GM04503 (cell line): ENCODE measurements around the gene CLEC4C.
"Not testable (repeated sequence)": the region's sequence is repeated elsewhere in the genome, so short reads cannot be mapped to it uniquely, and the experiment has no call there.

ENCODE experiments used
- DNase-seq: peaks from one replicate; pipeline ENCODE4 v3.0.0-alpha.2; 2012; ENCODE audit warnings: low read depth

CLEC4C gene, protein sequence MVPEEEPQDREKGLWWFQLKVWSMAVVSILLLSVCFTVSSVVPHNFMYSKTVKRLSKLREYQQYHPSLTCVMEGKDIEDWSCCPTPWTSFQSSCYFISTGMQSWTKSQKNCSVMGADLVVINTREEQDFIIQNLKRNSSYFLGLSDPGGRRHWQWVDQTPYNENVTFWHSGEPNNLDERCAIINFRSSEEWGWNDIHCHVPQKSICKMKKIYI

GRCh38 chr12:7747246-7747645, at the start of gene CLEC4C:
TSS of gene CLEC4C (minus strand) at chr12:7747375. CDS start at chr12:7747348, 27 bp downstream.
- no peak for DNase-seq

DNA sequence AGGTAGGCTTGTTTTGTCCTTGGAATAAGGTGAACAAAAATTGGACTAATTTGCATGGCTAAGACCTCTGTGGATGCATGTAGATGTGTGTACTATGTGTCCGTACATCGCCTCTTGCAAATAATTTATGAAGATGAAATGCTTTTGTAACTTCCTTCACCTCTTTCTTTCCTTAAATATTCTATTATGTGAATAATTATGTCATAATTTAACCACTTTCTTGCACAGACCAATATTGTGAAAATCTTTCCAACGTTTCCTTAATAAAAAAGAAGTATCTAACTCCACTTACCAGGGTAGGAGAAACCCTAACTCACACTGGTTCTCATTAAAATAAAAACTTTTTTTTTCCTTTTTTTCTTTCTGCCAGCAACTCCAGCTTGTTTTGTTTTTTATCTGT, 46.0 kb upstream of the CLEC4C start:
- no peak for DNase-seq

- DNase-seq = not testable (repeated sequence)
Measured at GRCh38 chr12:7788884-7789528, 41.8 kb upstream of the CLEC4C start, which contains the start of gene NANOG. TSS of gene NANOG (plus strand) at chr12:7789402. CDS start at chr12:7789615, 213 bp downstream.

DNA sequence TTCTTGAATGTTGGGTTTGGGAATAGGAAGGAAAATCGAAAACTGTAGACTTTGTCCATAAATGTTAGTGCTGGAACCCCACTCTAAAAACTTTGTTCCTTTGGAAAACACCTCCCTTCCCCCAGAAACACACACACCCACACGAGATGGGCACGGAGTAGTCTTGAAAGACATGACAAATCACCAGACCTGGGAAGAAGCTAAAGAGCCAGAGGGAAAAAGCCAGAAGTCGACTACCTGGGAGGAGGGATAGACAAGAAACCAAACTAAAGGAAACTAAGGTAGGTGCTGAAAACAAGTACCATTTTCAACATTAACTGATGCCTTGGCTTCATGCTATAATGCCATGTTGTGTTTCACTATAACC, 41.1 kb upstream of the CLEC4C start:
- DNase-seq = no peak

- no peak for DNase-seq
Measured at GRCh38 chr12:7787574-7788293, 40.6 kb upstream of the CLEC4C start.

DNA sequence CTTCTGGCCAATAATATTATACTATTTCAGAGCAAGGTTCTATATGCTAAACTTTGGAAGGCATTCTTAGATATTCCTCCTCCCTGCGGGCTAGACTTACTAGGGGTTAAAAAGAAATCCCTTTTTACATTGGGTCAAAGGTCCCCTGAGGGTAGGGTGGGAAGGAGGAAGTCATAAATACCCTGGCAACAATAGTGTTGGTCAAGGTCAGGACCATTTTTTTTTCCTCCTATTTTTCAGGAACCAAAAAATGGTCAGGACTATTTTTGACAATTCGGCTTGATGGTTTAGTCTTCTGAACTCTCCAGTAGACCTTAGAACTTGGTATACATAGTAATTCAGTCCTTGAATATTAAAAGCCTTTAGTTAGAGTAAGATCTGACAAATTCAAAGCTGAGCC, 37.5 kb upstream of the CLEC4C start:
- no peak for DNase-seq

GRCh38 chr12:7783433-7783832, 36.3 kb upstream of the CLEC4C start:
- not testable (repeated sequence) for DNase-seq

- DNase-seq = no peak
Measured at GRCh38 chr12:7782055-7782454, 34.9 kb upstream of the CLEC4C start.

GRCh38 chr12:7781274-7781673, 34.1 kb upstream of the CLEC4C start:
- DNase-seq = no peak

DNA sequence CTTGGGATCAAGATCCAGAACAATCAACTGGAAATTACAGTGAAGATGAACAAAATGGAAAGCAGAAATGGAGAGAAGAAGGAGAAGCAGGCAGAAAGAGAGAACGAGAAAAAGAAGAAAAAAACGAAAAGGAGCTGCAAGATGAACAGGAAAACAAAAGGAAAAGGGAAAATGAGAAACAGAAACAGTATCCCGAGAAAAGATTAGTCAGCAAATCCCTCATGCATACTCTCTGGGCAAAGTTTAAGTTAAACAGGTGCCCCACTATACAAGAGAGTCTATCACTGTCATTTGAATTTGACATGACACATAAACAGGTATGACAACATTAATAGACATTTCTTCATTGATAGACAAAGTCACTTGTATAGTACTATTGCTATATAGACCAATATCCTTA, 22.8 kb upstream of the CLEC4C start:
- DNase-seq = no peak

DNA sequence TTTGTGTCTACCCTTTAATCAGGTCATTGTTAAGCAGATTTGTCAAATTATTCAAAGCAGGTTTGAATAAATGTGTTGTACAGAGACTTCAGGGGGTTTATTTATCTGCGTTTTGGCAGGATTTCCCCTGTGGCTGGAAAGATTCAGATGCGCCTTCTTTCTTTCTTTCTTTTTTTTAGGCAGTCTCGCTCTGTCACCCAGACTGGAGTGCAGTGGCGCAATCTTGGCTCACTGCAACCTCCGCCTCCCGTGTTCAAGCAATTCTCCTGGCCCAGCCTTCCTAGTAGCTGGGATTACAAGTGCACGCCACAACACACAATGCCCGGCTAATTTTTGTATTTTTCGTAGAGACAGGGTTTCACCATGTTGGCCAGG, 11.6 kb upstream of the CLEC4C start:
- no peak for DNase-seq

DNA sequence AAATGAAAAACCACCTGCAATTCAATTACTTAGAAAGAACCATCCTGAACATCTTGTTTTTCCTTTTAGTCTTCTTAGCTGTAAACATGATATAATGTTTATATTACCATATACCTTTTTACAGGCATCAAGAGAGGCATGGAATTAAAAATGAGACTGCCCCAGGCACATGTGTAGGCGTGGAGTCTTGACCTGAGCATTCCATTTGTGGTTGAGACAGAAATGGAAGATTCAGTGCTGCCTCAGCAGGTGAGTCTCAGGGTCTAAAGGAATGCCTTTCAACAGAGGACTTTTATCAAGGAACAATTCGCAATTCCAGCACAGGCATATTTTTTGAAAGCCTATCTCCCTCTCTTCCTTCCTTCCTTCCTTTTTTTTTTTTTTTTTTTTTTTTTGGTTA, 9.8 kb upstream of the CLEC4C start:
- no peak for DNase-seq

GRCh38 chr12:7755668-7756067, 8.5 kb upstream of the CLEC4C start:
- DNase-seq = not testable (repeated sequence)

DNA sequence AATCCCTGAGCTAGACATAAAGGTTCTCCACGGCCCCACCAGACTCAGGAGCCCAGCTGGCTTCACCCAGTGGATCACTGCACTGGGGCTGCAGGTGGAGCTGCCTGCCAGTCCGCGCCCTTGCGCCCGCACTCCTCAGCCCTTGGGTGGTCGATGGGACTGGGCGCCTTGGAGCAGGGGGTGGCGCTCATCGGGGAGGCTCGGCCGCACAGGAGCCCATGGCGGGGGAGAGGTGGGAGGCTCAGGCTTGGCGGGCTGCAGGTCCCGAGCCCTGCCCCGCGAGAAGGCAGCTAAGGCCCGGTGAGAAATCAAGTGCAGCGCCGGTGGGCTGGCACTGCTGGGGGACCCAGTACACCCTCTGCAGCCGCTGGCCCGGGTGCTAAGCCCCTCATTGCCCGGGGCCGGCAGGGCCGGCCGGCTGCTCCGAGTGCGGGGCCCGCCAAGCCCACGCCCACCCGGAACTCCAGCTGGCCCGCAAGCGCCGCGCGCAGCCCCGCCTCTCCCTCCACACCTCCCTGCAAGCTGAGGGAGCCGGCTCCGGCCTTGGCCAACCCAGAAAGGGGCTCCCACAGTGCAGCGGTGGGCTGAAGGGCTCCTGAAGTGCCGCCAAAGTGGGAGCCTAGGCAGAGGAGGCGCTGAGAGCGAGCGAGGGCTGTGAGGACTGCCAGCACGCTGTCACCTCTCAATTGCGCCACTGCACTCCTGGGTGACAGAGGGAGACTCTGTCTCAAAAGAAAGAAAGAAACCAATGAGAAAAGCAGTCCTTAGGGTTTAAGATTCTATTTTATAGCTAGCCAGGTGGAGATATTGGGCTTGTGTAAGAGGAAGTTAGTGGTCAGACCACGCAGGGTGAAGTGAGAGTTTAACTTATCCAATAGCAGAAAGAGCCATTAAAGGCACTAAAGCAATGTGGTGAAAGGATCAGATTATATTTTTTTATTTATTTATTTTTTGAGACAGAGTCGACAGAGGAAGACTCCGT, 5.1 kb upstream of the CLEC4C start:
- not testable (repeated sequence) for DNase-seq

DNA sequence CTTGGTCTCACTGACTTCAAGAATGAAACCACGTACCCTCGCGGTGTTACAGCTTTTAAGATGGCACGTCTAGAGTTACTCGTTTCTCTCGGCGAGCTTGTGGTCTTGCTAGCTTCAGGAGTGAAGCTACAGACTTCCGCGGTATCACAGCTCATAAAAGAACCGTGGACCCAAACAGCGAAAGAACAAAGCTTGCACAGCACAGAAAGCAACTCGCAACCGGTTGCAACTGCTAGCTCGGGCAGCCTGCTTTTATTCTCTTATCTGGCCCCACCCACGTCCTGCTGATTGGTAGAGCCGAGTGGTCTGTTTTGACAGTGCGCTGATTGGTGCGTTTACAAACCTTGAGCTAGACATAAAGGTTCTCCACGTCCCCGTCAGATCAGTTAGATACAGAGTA, 4.2 kb upstream of the CLEC4C start:
- DNase-seq = no peak

DNA sequence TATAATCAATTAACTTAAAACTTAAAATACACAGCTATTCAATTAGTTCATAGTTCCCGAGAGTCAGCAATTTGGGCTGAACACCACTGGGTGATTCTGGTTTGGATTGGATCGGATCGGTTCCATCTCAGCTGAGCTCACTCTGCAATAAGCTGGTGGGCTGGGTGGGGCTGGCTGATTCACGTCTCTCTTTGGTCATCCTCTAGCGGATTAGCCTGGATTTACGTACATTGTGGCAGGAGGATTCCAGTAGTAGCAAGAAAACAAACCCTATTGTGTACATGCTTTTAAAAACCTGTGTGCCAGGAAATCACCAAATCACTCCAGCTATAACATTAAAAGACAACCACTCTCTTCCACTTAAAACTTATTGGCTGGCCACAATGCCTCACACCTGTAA, 3.2 kb upstream of the CLEC4C start:
- no peak for DNase-seq

- no peak for DNase-seq
Measured at GRCh38 chr12:7749442-7749841, 2.3 kb upstream of the CLEC4C start.

- no peak for DNase-seq
Measured at GRCh38 chr12:7748852-7749251, 1.7 kb upstream of the CLEC4C start.

- no peak for DNase-seq
Measured at GRCh38 chr12:7732993-7733392, 14.2 kb downstream of the CLEC4C start.

- DNase-seq = no peak
Measured at GRCh38 chr12:7731486-7731885, 15.7 kb downstream of the CLEC4C start.

- DNase-seq = not testable (repeated sequence)
Measured at GRCh38 chr12:7730984-7731383, 16.2 kb downstream of the CLEC4C start.

- DNase-seq = no peak
Measured at GRCh38 chr12:7729746-7730145, 17.4 kb downstream of the CLEC4C start.
